Renal pelvis (tissue), 4 donors: ENCODE data around the gene SCNN1B. TPM values are rescaled to one million over a fixed set of nuclear protein-coding genes. Genes with fewer than 3 reads are reported as not detected.
"Not testable (repeated sequence)": the region's sequence is repeated elsewhere in the genome, so short reads cannot be mapped to it uniquely, and the experiment has no call there.

Experiments
- DNase-seq: peaks from one replicate; pipeline ENCODE4 v3.0.0-alpha.2; 2013
- polyA plus RNA-seq, 3 donors: library from polyadenylated mRNA; unstranded; fragments of 120-200 nt; gene quantifications; one replicate each; pipeline ENCODE4 v1.2.1, GENCODE V29; 2013; ENCODE audit not compliant: insufficient read length in 3 of 3

Gene SCNN1B
- polyA plus RNA-seq, 3 donors = 16.4 to 17.7 (median 17.2) TPM

- DNase-seq = no peak
Observed at GRCh38 chr16:23351360-23351759, 49.3 kb downstream of the SCNN1B start.

- no peak for DNase-seq
Observed at GRCh38 chr16:23353440-23353839, 51.3 kb downstream of the SCNN1B start.

DNA sequence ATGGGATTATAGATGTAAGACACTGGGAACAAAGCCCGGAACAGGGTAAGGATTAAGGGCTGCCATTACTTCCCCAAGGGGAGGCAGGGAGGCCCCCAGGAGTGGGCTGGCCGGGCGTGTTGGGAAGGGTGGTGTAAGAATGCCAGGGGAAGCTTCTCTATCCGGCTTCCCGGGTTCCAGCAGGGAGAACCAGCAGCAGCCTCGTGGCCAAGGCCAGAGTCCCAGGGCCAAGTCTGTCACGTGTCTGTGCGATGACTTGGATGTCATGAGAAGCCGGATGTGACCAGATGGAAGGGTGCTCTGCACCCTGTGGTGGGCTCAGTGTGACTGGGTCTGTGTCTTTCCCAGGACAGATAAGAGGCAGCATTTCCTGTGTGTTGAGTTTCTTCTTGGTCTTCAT, 52.1 kb downstream of the SCNN1B start:
- no peak for DNase-seq

DNA sequence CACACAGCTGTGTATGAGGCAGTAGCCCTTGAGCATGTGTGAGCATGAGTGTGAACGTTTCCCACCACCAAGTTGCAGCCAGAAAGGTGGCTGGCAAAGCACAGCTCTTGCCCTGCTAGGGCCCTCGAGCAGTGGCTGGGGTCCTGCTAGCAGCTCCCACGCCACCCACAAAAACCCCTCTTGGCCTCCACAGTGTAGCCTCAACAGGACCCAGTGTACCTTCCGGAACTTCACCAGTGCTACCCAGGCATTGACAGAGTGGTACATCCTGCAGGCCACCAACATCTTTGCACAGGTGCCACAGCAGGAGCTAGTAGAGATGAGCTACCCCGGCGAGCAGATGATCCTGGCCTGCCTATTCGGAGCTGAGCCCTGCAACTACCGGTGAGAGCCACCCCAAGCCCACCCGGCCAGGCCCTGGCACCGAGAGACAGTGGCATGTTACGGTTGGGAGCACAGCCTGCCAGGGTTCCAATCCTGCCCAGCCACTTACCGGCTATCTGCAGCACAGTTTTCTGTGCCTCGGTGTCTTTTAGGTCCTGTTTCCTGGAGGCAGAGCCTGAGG, 53.1 kb downstream of the SCNN1B start:
- DNase-seq = no peak

- no peak for DNase-seq
Observed at GRCh38 chr16:23356941-23357340, 54.8 kb downstream of the SCNN1B start.

GRCh38 chr16:23357761-23358290, 55.7 kb downstream of the SCNN1B start:
- no peak for DNase-seq

DNA sequence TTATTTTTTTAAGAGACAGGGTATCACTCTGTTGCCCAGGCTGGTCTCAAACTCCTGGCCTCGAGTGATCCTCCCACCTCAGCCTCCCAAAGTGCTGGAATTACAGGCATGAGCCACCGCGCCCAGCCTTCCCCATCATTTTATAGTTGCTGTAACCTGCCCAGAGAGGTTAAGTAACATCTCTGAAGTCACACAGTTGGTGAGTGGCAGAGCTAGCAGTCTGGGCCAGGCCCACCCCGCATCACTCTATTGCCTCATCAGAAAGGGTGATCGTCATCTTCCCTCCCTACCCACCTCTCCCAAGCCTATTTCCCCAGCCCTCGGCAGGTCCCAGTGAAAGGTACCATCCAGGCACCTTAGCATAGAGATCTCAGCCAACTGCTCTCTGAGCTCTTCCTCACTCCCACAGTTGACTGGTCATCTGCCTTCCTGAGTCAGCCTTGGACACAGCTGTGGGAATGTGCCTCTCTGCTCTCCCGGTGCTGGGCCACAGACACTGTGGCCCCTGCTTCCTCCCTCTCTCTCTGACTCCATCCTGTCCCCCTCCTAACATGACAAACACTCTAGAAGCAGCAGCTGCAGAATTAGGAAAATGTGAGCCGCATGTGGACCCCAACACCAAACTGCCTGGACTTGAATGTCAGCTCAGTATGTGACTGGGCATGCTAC, 57.1 kb downstream of the SCNN1B start:
- DNase-seq = no peak

- DNase-seq = no peak
Observed at GRCh38 chr16:23362460-23363317, 60.6 kb downstream of the SCNN1B start.

DNA sequence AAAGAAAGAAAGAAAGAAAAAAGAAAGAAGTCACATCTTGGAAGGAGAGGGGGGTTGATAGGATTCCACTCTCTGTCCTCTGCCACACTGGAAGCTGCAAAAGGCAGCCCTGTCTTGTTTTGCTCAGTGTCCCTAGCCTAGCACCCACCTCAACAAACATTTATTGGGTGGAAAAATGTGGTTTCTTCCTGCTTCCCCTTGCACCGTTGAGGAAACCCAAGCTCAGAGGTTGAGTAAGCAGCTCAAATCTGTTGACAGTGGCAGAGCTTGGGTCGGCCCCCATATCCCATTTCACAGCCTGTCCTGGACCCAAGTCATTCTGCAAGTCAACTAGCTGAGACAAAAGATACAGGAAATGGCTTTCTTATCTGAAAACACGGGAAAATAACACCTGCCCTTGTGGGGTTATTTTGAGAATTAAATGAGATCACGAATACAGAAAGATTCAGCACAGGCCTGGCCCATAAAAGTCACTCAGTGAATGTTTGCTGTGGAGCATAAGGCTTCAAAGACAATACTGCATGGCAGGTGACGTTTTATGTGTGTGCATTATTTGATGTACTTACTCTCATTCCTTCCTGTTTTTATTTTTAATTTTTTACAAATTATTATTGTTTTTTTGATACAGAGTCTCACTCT, 63.6 kb downstream of the SCNN1B start:
- DNase-seq = no peak

- not testable (repeated sequence) for DNase-seq
Observed at GRCh38 chr16:23366341-23366740, 64.2 kb downstream of the SCNN1B start.

GRCh38 chr16:23367564-23367963, 65.5 kb downstream of the SCNN1B start:
- DNase-seq = no peak

GRCh38 chr16:23367988-23368387, 65.9 kb downstream of the SCNN1B start:
- no peak for DNase-seq

DNA sequence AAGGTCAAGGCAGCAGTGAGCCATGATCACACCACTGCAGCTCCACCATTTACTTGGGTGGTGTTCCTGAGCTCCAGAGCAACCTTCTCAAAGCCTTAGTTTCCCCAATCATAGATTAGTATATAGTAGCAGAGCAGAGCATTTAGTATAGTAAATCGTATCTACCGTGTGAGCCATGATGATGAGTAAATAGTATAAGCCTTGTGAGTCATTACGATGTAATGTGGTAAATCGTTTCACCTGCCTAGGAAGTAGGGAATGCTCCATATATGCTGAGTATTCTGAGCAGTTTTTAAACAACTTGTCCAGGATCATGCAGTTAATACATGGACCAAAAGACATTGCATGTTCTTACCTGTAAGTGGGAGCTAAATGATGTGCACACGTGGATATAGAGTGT, 66.4 kb downstream of the SCNN1B start:
- DNase-seq = no peak

DNA sequence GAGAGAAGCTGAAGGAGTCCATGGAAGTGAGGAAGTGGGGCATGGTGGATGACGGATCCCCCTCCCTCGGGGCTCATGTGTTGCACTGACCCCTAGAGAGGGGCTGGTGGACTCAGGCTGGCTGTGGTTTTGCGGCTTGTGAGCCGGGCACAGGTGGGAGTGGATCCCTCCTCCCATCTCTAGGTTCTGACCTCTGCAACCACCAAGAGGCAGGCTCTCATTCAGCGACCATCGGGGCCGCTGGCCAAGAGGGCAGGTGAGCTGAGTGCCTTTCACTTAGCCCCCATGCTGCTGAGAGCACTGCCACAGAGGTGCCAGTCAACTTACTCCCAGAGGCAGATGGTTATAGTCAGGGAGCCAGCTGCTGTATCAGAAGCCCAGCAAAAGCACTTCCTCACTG, 67.3 kb downstream of the SCNN1B start:
- DNase-seq = no peak

DNA sequence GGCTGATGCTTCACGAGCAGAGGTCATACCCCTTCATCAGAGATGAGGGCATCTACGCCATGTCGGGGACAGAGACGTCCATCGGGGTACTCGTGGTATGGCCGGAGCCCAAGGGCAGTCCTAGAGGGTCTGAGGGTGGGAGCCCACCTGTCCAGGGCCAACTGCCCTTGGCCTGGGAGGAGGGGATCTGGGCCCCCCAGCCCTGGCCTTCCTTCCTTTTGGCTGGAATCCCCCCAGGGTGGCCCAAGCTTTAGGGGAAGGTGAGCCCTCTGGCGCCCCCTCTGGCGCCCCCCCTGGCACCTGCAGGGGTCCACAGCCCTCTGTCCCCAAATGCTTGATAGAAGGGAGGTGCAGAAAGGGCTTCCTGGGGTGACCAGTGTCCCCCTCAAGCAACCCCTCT, 69.3 kb downstream of the SCNN1B start:
- DNase-seq = no peak

DNA sequence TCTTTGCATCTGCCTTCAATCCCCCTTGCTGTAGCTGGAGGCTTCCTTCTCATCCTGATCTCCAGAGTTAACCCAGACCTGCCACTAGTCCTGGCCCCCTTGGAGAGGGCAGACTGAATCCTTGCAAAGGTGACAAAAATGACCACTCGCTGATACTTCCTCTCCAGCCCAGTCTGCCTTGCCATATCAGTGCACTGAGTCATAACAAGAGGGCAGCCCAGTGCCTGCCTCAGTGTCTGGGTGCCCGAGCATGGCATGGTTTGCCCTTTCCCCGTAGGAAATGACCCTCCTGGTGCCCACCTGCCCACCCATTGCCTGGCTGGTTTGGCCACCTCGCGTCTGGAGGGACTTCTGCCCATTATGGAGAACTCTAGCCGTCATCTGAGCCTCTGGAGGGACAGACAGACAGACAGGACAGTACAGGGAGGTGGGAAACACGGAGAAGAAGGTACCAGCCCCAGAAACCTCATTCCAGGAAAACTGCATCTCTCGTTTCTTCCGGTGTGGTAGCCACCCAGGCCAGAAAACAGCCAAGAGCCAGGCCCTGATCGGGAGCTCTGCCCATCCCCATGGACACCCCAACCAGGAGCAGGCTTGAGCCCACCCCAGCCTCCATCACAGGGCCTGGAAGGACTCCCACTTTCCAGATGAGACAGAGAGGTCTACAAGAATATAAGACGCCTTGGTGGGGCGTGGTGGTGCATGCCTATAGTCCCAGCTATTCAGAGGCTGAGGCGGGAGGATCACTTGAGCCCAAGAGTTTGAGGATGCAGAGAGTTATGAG, 71.5 kb downstream of the SCNN1B start:
- no peak for DNase-seq

DNA sequence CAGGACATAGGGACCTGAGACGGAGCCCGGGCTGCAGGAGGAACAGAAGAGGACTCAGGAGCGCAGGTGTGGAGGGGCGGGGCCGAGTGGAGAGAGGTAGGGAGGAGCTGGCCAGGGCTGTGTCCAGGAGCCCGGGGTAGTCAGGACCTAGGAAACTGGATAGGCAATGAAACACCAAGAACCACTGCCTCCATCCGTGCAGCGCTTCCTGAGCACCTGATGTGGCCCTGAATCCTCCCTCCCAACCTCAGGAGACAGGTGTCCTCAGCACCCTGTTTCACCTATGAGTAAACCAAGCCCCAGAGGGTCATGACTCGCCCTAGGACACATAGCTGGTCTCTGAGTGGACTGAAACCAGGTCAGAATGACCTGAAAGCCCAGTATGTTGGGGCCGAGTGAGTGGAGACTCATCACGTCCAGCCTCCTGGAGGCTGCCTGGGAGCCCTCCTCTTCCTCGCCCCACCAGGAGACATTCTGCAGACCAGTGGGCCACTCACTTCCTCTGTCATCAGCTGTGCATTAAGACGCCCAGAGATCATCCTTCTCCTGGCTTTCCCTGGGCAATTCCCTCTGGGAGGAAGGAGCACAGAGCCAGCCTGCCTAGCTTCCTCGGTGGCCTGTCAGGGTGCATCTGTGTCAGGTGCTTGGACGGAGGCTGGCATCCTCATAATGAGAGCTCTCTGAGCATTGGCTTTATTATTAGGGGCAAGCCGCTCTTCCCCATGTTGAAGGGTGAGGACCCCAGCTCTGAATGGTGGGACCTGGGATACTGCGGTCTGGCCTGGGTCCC, 72.8 kb downstream of the SCNN1B start:
- DNase-seq = no peak

GRCh38 chr16:23375643-23376042, 73.5 kb downstream of the SCNN1B start:
- DNase-seq = no peak

- DNase-seq = no peak
Observed at GRCh38 chr16:23377071-23377931, 75.2 kb downstream of the SCNN1B start.

DNA sequence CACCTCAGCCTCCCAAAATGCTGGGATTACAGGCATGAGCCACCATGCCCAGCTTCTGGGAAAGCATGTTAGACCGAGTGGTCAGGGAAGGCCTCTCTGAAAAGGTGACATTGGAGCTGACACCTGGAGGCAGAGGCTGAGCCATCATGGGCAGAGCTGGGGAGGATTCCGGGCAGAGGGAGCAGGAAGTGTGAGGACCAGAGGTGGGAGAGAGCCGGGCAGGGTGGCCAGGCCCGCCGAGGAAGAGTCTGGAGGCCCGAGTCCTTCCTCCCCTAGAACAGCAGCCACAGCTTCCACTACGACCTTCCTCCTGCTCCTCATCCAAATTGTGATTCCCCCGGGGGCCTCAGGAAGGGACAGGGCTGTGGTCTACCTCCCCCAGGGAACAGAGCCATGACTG, 76.2 kb downstream of the SCNN1B start:
- DNase-seq = no peak
